WTC11 (cell line): ENCODE data around the gene CD79A. TPM values are rescaled to one million over a fixed set of nuclear protein-coding genes. Genes with fewer than 3 reads are reported as not detected.

Source experiments
- ATAC-seq: fragments of 200-7000 bp; cut with Tn5 transposase; 2 replicates; pipeline ENCODE4 v1.10.0; 2021; ENCODE audit warnings: mild to moderate bottlenecking, moderate library complexity
- CTCF ChIA-PET: fragments of 300-600 bp; sonication (Branson Sonifier 250); formaldehyde crosslinking; loops from one replicate; lab custom pipeline; 2021; ENCODE audit warnings: antibody characterized with exemption; lab: Charles Lee
- POLR2A ChIA-PET: fragments of 350-600 bp; sonication (Branson Sonifier 250); formaldehyde crosslinking; loops from one replicate; lab custom pipeline; 2021; ENCODE audit warnings: antibody characterized with exemption; lab: Charles Lee
- DNase-seq: peaks from one replicate; pipeline ENCODE4 v3.0.0; 2021; ENCODE audit warnings: low spot score
- H3K27ac Mint-ChIP-seq: 2 replicates; pipeline ENCODE4 v1.8.0; 2021; ENCODE audit warnings: mixed read lengths
- H3K27me3 Mint-ChIP-seq: 2 replicates; pipeline ENCODE4 v1.8.0; 2021; ENCODE audit warnings: low read depth, mild to moderate bottlenecking, moderate library complexity, mixed read lengths
- H3K36me3 Mint-ChIP-seq: 2 replicates; pipeline ENCODE4 v1.8.0; 2021; ENCODE audit warnings: mixed read lengths
- H3K4me1 Mint-ChIP-seq: 2 replicates; pipeline ENCODE4 v1.8.0; 2022; ENCODE audit warnings: mixed read lengths
- H3K4me3 Mint-ChIP-seq: 2 replicates; pipeline ENCODE4 v1.8.0; 2021; ENCODE audit warnings: mild to moderate bottlenecking, moderate library complexity, mixed read lengths
- H3K9me3 Mint-ChIP-seq: 2 replicates; pipeline ENCODE4 v1.8.0; 2021; ENCODE audit warnings: mixed read lengths
- ATF1 ChIP-seq: sonication (generic); formaldehyde crosslinking; IDR thresholded peaks from 2 replicates; pipeline ENCODE4 v1.8.1; 2023; ENCODE audit warnings: mild to moderate bottlenecking, moderate library complexity, missing genetic modification reagents
- ELF4 ChIP-seq: sonication (generic); formaldehyde crosslinking; IDR thresholded peaks from 2 replicates; pipeline ENCODE4 v1.8.1; 2022; ENCODE audit warnings: low read depth, mild to moderate bottlenecking, moderate library complexity, missing genetic modification reagents
- HMGA2 ChIP-seq: fragments of 250-450 bp; sonication (Bioruptor Pico); IDR thresholded peaks from 2 replicates; pipeline ENCODE4 v1.4.0; 2021; ENCODE audit warnings: mild to moderate bottlenecking, moderate library complexity
- HMGXB4 ChIP-seq: sonication (generic); formaldehyde crosslinking; IDR thresholded peaks from 2 replicates; pipeline ENCODE4 v1.8.1; 2023; ENCODE audit warnings: mild to moderate bottlenecking, moderate library complexity, missing genetic modification reagents
- MAX ChIP-seq: sonication (generic); formaldehyde crosslinking; IDR thresholded peaks from 2 replicates; pipeline ENCODE4 v1.8.0; 2022; ENCODE audit warnings: mild to moderate bottlenecking, missing genetic modification reagents
- MXD4 ChIP-seq: fragments of 250-450 bp; sonication (Bioruptor Pico); IDR thresholded peaks from 2 replicates; pipeline ENCODE4 v1.8.0; 2021; ENCODE audit warnings: mild to moderate bottlenecking, moderate library complexity, borderline replicate concordance
- NR3C1 ChIP-seq: sonication (generic); formaldehyde crosslinking; conservative IDR thresholded peaks from 2 replicates; pipeline ENCODE4 v1.8.1; 2023; ENCODE audit warnings: low read depth, mild to moderate bottlenecking, missing genetic modification reagents
- PRDM15 ChIP-seq: sonication (generic); formaldehyde crosslinking; IDR thresholded peaks from 2 replicates; pipeline ENCODE4 v1.8.0; 2022; ENCODE audit warnings: missing genetic modification reagents
- RELA ChIP-seq: sonication (generic); formaldehyde crosslinking; IDR thresholded peaks from 2 replicates; pipeline ENCODE4 v1.8.1; 2022; ENCODE audit warnings: missing genetic modification reagents, mild to moderate bottlenecking, borderline replicate concordance
- SMAD3 ChIP-seq: sonication (generic); formaldehyde crosslinking; IDR thresholded peaks from 2 replicates; pipeline ENCODE4 v1.8.0; 2022; ENCODE audit warnings: missing genetic modification reagents, mild to moderate bottlenecking, borderline replicate concordance
- ZNF121 ChIP-seq: sonication (generic); formaldehyde crosslinking; IDR thresholded peaks from 2 replicates; pipeline ENCODE4 v1.8.0; 2023; ENCODE audit warnings: missing genetic modification reagents
- ZNF232 ChIP-seq: sonication (generic); formaldehyde crosslinking; IDR thresholded peaks from 2 replicates; pipeline ENCODE4 v1.8.0; 2022; ENCODE audit warnings: mild to moderate bottlenecking, missing genetic modification reagents
- ZNF512 ChIP-seq: sonication (generic); formaldehyde crosslinking; IDR thresholded peaks from 2 replicates; pipeline ENCODE4 v1.8.1; 2022; ENCODE audit warnings: missing genetic modification reagents, borderline replicate concordance
- ZSCAN18 ChIP-seq: fragments of 250-450 bp; sonication (Bioruptor Pico); IDR thresholded peaks from 2 replicates; pipeline ENCODE4 v2.1.2; 2022; ENCODE audit warnings: mild to moderate bottlenecking, moderate library complexity
- total RNA-seq: library from RNA; stranded (reverse); gene quantifications from 3 replicates; pipeline ENCODE4 v1.2.3, GENCODE V29; 2021
- TF ChIP-seq, protein P1 (sequence below): sonication (generic); formaldehyde crosslinking; IDR thresholded peaks from 2 replicates; pipeline ENCODE4 v1.8.1; 2023; ENCODE audit warnings: mild to moderate bottlenecking, missing genetic modification reagents, moderate library complexity

Gene CD79A
- total RNA-seq, 1 experiment from 2014 or later: 0.42 TPM

DNA sequence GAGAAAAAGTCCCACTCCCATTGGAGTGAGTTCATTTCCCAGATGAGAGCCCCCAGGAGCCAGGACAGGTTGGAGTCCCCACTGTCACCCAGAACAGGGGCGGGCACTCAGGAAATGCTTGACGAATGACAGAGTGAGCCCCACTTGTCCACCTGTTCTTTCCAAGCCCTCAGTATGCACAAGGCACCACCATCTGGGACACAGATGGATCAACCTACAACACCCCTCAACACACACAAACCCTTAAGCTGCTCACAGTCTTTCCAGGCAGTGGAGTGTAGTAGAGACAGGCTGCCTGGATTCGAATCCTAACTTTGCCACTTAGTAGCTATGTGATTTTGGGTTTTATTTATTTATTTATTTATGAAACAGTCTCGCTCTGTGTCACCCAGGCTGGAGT is 13.9 kb downstream of the CD79A start (continued):
- TF ChIP-seq ZNF232 (CRISPR knock-in tag): no peak
- no peak for TF ChIP-seq ZNF512 (CRISPR knock-in tag)
- TF ChIP-seq, protein P1, sequence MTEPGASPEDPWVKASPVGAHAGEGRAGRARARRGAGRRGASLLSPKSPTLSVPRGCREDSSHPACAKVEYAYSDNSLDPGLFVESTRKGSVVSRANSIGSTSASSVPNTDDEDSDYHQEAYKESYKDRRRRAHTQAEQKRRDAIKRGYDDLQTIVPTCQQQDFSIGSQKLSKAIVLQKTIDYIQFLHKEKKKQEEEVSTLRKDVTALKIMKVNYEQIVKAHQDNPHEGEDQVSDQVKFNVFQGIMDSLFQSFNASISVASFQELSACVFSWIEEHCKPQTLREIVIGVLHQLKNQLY (CRISPR knock-in tag): no peak
- TF ChIP-seq MAX (CRISPR knock-in tag): no peak
- TF ChIP-seq ZSCAN18 (CRISPR knock-in tag): no peak
- no peak for TF ChIP-seq MXD4 (CRISPR knock-in tag)
- TF ChIP-seq HMGA2 (CRISPR knock-in tag): no peak
- no peak for TF ChIP-seq RELA (CRISPR knock-in tag)
- TF ChIP-seq ELF4: no peak

DNA sequence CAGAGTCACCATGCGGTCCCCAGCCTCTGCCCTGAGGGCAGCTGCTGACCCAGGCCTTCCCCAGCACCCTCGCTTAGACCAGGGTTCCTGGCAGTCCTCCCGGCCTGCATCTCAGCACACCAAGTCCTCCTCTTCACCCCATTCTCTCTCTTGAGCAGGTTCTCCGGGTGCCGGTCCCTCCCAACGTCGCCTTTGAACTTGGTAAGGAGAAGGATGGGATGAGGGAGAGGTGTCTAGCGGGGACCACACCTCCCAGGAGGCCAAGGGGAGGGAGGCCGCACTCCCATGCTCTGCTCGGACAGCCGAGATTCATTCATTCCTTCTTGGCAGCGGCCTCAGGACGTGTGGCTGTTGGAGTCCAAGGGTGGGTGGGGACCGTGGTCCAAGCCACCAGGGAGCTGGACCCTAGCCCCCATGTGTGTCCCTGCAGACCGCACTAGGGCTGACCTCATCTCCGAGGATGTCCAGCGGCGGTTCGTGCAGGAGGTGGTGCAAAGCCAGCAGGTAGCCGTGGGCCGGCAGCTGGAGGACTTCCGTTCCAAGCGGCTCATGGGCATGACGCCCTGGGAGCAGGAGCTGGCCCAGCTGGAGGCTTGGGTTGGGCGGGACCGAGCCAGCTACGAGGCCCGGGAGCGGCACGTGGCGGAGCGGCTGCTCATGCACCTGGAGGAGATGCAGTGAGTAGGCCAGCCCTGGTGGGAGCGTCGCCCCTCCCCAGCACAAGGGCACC is 15.3 kb downstream of the CD79A start:
- H3K27ac Mint-ChIP-seq: no peak overlapping the region
- no peak for ATAC-seq
- peaks cover 9% of the 10 kb centered on the region for H3K36me3 Mint-ChIP-seq
- TF ChIP-seq PRDM15 (CRISPR knock-in tag) (0 out of 2 replicates have a peak, but pooled peaks have one; percentile 6), ATF1 (CRISPR knock-in tag) (no peak)
- TF ChIP-seq, all 79 proteins: peak for 1
- no peaks in the 10 kb centered on the region for H3K27me3 Mint-ChIP-seq
- H3K4me1 Mint-ChIP-seq: peaks cover 13% of the 10 kb centered on the region
- no peak overlapping the region for H3K4me3 Mint-ChIP-seq
- DNase-seq: no peak
- ChIA-PET POLR2A (interaction anchor here (1.1 kb wide), 1 partner anchor 13 kb away, joined by 4 read pairs; no protein-coding TSS in a partner anchor), CTCF (interaction anchor here (1.0 to 1.7 kb wide), 3 partner anchors 8 to 38 kb away, joined by 3 to 4 read pairs (median 3); partner anchors contain the start of gene ERFL)
- no peaks in the 10 kb centered on the region for H3K9me3 Mint-ChIP-seq

DNA sequence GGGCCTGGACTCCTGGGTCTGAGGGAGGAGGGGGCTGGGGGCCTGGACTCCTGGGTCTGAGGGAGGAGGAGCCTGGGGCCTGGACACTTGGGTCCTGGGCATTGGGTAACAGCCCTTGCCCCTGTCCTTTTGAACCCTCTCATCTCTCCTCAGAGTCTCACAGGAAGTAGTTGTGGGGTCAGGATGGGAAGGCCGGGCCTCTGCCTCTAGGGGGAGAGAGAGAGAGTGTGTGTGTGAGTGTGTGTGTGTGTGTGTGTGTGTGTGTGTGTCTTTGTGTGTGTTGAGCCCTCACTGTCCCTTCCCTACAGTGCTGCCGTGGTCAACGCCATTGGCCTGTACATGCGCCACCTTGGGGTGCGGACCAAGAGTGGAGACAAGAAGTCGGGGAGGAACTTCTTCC is 16.8 kb downstream of the CD79A start:
- POLR2A ChIA-PET: no interaction called here
- H3K27ac Mint-ChIP-seq: no peak overlapping the region
- ATAC-seq: peak; percentile 34

More for the DNA sequence above, 16.8 kb downstream of the CD79A start:
- CTCF ChIA-PET: no interaction called here
- peaks cover 12% of the 10 kb centered on the region for H3K36me3 Mint-ChIP-seq
- DNase-seq: no peak
- H3K9me3 Mint-ChIP-seq: no peaks in the 10 kb centered on the region
- no peak overlapping the region for H3K4me3 Mint-ChIP-seq
- TF ChIP-seq, protein P1 (CRISPR knock-in tag): no peak
- TF ChIP-seq SMAD3 (CRISPR knock-in tag): no peak
- no peak for TF ChIP-seq NR3C1 (CRISPR knock-in tag)
- peak; percentile 16; the same call in 1 of the 2 replicates for TF ChIP-seq ZNF121
- TF ChIP-seq HMGXB4 (CRISPR knock-in tag): no peak
- H3K4me1 Mint-ChIP-seq: peaks cover 3% of the 10 kb centered on the region
- no peaks in the 10 kb centered on the region for H3K27me3 Mint-ChIP-seq
